Ishikawa (cell line): ENCODE data around the gene NR1I3.

Experiments used
- CEBPB ChIP-seq: IDR thresholded peaks from 2 replicates; pipeline ENCODE4 v1.6.1; 2012
- CREB1 ChIP-seq: IDR thresholded peaks from 2 replicates; pipeline ENCODE4 v1.6.1; 2012; ENCODE audit warnings: low read depth
- EGR1 ChIP-seq: IDR thresholded peaks from 2 replicates; pipeline ENCODE4 v1.6.1; 2012
- EP300 ChIP-seq: IDR thresholded peaks from 2 replicates; pipeline ENCODE4 v1.6.1; 2012; ENCODE audit warnings: borderline replicate concordance
- FOXM1 ChIP-seq: IDR thresholded peaks from 2 replicates; pipeline ENCODE4 v1.6.1; 2012; ENCODE audit warnings: low read depth, borderline replicate concordance
- NFIC ChIP-seq: IDR thresholded peaks from 2 replicates; pipeline ENCODE4 v1.6.1; 2012
- RAD21 ChIP-seq: IDR thresholded peaks from 2 replicates; pipeline ENCODE4 v1.6.1; 2012; ENCODE audit warnings: low read depth
- TAF1 ChIP-seq: IDR thresholded peaks from 2 replicates; pipeline ENCODE4 v1.6.1; 2012; ENCODE audit warnings: low read depth, mild to moderate bottlenecking
- TCF12 ChIP-seq: IDR thresholded peaks from 2 replicates; pipeline ENCODE4 v1.6.1; 2012; ENCODE audit warnings: low read depth
- TEAD4 ChIP-seq: IDR thresholded peaks from 2 replicates; pipeline ENCODE4 v1.6.1; 2012
- YY1 ChIP-seq: IDR thresholded peaks from 2 replicates; pipeline ENCODE4 v1.6.1; 2012; ENCODE audit warnings: low read depth
- ZBTB7A ChIP-seq: IDR thresholded peaks from 2 replicates; pipeline ENCODE4 v1.6.1; 2012; ENCODE audit warnings: low read depth
- TF ChIP-seq, protein P1 (sequence below): IDR thresholded peaks from 2 replicates; pipeline ENCODE4 v1.6.1; 2012
- TF ChIP-seq, protein P2 (sequence below): IDR thresholded peaks from 2 replicates; pipeline ENCODE4 v1.6.1; 2012; ENCODE audit warnings: low read depth, mild to moderate bottlenecking
- TF ChIP-seq, protein P3 (sequence below): IDR thresholded peaks from 2 replicates; pipeline ENCODE4 v1.6.1; 2012

Gene NR1I3

DNA sequence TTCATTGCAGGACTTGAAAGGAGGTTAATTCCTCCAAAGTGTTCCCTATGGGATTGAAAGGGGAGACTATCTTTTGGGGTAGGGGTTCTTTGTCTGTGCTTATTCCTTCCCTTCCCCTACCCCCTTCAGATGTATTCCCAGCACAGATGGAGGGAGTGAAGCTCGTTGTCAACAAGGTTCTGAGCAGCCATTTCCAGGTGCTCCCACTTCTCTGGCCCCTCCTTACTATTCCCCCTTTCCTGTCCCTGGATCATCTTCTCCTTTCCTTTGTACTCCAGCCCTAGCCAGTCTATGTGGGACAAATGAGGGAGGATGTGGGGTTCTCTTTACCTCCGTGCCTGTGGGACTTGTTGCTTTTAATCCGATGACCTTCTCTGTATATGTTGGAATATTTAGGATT lies 11.2 kb downstream of the NR1I3 start:
- no peak for TF ChIP-seq TEAD4
- TF ChIP-seq, protein P1, sequence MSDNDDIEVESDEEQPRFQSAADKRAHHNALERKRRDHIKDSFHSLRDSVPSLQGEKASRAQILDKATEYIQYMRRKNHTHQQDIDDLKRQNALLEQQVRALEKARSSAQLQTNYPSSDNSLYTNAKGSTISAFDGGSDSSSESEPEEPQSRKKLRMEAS = no peak
- no peak for TF ChIP-seq EP300
- no peak for TF ChIP-seq YY1
- no peak for TF ChIP-seq ZBTB7A
- TF ChIP-seq NFIC = no peak
- no peak for TF ChIP-seq RAD21
- no peak for TF ChIP-seq CEBPB
- TF ChIP-seq EGR1 = no peak
- no peak for TF ChIP-seq TCF12
- TF ChIP-seq FOXM1 = no peak
- no peak for TF ChIP-seq CREB1
- TF ChIP-seq, protein P2, sequence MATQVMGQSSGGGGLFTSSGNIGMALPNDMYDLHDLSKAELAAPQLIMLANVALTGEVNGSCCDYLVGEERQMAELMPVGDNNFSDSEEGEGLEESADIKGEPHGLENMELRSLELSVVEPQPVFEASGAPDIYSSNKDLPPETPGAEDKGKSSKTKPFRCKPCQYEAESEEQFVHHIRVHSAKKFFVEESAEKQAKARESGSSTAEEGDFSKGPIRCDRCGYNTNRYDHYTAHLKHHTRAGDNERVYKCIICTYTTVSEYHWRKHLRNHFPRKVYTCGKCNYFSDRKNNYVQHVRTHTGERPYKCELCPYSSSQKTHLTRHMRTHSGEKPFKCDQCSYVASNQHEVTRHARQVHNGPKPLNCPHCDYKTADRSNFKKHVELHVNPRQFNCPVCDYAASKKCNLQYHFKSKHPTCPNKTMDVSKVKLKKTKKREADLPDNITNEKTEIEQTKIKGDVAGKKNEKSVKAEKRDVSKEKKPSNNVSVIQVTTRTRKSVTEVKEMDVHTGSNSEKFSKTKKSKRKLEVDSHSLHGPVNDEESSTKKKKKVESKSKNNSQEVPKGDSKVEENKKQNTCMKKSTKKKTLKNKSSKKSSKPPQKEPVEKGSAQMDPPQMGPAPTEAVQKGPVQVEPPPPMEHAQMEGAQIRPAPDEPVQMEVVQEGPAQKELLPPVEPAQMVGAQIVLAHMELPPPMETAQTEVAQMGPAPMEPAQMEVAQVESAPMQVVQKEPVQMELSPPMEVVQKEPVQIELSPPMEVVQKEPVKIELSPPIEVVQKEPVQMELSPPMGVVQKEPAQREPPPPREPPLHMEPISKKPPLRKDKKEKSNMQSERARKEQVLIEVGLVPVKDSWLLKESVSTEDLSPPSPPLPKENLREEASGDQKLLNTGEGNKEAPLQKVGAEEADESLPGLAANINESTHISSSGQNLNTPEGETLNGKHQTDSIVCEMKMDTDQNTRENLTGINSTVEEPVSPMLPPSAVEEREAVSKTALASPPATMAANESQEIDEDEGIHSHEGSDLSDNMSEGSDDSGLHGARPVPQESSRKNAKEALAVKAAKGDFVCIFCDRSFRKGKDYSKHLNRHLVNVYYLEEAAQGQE = no peak
- TF ChIP-seq TAF1 = no peak
- TF ChIP-seq, protein P3, sequence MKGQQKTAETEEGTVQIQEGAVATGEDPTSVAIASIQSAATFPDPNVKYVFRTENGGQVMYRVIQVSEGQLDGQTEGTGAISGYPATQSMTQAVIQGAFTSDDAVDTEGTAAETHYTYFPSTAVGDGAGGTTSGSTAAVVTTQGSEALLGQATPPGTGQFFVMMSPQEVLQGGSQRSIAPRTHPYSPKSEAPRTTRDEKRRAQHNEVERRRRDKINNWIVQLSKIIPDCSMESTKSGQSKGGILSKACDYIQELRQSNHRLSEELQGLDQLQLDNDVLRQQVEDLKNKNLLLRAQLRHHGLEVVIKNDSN = no peak

DNA sequence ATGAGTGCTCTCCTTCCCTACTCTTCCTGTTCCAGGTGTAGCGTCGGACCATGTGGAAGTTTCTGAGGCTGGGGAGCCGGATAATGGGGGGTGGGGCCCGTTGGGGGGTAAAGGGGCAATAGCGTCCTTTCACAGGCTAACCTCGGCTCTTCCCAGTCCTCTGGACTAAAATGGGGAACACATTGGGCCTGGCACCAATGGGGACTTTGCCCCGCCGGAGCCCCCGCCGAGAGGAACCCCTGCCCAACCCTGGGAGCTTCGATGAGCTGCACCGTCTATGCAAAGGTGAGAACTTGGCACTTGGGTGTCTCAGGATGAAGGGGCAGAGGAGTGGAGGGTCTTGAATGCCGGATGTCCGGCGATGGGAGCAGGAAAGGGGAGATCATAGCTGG lies 11.7 kb downstream of the NR1I3 start:
- TF ChIP-seq TAF1 (no peak), NFIC (no peak), FOXM1 (no peak), TEAD4 (no peak)
- TF ChIP-seq, protein P3 = no peak

DNA sequence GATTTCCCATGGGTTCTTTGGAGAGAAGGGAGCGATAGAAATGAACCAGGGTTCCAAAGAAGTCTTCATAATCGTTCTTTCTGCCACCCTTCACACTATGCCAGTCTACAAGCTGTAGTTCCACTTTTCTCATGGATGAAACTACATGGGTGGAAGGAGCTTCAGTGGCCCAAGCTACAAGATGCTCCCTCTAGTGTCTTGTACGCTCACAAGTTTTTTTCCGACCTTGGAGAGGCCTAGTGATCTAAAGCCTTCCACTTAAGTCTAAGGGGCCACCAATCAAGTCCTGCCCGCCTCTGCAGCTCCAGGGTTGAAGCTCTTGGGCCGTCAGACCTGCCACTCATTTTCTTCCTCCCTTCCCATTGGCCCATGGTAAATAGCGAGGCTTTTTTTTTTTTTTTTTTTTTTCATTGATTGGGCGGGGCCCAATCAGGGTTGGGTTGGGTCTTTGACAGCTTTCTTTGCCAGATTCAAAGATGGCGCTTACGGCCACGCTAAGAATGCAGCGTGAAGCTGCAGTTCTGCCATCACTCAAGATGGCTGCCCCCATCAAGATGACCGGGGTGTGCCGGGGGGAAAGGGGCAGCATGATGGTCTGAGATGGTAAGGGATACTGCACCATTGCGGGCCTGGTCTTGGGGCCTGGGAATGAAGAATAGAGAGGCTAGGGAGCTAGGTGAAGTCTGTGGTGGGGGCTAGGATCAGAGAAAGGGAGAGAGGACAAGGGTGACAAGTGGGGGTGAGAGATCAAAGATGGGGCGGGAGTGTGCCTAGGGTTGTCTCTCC lies 12.3 kb downstream of the NR1I3 start, which contains the start of gene TOMM40L:
TSS of gene TOMM40L (plus strand) at position 527 of the 786 bp plus-strand sequence. CDS start 430 bp downstream, outside the sequence.
- TF ChIP-seq TEAD4 = peak; percentile 49
- TF ChIP-seq RAD21 = peak; percentile 23; the same call in 1 of the 2 replicates
- TF ChIP-seq CREB1 = no peak; the same call in 1 of the 2 replicates
- peak; percentile 100 for TF ChIP-seq YY1
- TF ChIP-seq EGR1 = peak; percentile 93; the same call in 1 of the 2 replicates
- TF ChIP-seq TAF1 = peak; percentile 89

DNA sequence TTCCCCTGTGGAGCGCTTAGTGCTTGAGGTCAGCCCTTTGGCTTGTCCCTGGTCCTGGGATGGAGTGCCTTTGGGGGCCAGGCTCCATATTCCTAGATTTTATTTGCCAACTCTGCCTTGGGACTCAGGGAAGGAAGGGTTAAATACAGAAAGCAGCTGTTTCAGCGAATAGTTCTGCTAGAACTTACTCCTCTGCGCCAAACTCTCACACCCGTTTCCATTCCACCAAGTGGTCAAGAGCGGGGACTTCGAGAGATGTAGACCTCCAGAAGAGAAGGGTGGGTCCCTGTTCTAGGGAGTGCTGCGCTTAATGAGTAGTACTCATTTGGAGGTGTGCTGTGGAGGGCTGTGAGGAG lies 12.8 kb downstream of the NR1I3 start:
- TF ChIP-seq ZBTB7A = no peak
- no peak for TF ChIP-seq EGR1
- TF ChIP-seq EP300 = no peak
- TF ChIP-seq CREB1 = no peak
- TF ChIP-seq, protein P1 = no peak
- no peak for TF ChIP-seq RAD21
- TF ChIP-seq TAF1 = no peak

DNA sequence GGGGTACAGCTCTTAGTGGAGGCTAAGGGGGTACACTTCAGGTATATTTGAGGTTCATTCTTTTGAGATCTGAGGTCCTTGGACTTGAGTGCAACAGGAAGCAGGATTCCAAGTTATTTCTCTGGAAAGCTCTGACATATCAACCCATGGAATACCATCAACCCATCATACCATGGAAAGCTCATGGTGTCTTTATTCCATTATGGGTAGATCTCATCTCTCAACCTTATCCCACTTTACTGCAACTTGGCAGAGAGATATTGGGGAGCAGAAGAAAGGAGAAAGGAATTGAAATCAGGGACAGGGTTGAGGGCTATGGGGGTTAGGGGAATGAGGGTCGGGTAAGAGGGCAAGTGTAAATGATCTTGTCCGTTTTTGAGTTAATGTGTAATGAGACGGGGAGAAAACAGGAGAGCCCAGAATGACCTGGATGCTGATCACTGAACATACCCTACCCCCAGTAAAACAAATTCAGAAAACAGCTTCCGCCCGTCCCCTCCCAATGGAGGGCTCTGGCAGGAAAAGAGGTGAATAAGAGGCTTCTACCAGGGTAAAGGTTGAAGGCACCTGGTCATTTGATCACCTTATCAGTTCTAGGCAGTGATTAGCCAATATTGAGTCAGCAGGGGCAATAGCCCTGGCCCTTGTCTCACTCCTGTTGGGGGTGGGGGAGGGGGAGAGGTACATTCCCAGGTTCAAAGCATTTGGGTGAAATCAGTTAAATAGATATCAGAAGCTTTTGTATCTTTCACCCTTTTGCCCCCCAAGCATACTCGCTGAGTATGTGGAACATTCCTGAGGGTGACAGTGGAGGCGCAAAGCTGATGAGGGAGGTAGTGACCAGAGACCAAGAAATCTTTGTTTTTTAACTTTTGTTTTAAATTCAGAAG lies 14.0 kb downstream of the NR1I3 start:
- TF ChIP-seq TEAD4 = no peak
- no peak for TF ChIP-seq CREB1
- TF ChIP-seq, protein P2 = no peak
- no peak for TF ChIP-seq EP300
- TF ChIP-seq, protein P1 = no peak
- TF ChIP-seq TAF1 = no peak
- TF ChIP-seq RAD21 = no peak
- no peak for TF ChIP-seq FOXM1
- TF ChIP-seq ZBTB7A = no peak
- no peak for TF ChIP-seq YY1
